ENCODE results near the gene USP49.
A peak's percentile ranks its signal among the peaks of the same experiment; 100 is the strongest.

The USP49 gene

DNA sequence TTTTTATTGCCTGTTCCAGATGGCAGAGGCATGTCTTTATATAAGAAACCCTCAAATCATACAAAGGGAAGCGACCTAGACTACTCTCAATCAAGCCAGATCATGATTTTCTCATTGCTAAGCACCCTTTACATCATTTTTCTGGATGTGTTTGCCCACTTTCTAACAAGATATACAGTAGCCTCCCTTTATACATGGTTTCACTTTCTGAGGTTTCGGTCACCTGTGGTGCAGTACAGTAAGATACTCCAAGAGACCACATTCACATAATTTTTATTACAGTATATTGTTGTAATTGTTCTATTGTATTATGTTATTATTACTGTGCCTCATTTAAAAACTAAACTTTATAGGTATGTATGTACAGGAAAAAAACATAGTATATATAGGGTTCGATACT lies 84.1 kb downstream of the USP49 start:
- no peak for TF ChIP-seq JUND (IDR thresholded peaks at IDR 0.05; ENCODE audit: low read depth)
- no peak for DNase-seq (ENCODE audit: low read depth in 1 of 2, low spot score in 1 of 2)
- in situ Hi-C loops (cut with HindIII; ENCODE audit: low pct_unique_long_range_greater_than_20kb, low sequenced_read_pairs), result no loop called here

DNA sequence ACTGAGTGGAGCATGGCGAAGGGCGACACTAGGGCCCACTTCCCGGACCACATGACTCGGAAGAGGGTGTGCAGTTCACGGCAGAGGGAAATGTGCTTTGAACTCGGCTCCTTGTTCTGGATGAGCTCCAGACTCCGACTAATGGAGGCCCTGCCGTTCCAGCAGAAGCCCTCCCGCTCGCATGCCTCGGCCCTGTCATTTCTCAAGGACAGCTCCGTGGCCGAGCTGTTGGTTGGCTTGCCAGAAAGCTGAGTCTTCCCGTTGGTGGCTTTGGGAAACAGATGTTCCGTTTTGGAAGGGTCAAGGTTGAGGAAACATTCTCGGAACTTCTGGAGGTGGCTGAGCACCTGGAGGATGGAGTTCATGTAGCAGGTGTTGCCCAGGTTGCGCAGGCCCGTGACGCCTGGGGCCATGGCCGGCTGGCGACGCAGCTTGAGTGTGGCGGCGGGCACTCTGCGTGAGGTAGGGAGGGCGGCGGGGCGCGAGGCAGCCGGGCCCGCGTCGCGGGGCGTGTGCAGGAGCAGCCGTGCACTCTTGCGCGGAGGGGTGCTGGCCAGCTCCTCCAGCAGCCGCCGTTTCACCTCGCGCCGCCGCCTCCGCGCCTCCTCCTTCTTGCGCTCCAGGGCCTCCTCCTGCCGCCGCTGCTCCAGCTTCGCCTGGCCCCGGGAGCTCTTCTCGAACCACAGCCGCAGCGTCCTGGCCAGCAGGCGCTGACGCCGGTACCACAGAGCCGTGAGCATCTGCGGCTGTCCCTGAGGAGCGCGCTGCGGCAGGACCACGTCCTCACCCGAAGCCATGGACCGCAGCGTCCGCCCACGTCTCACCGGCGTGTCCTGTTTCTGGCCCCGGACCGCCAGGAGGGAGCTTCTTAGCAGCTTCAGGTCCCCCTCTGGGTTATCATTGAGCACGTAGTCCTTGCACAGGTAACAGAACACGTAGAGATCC lies 89.1 kb downstream of the USP49 start:
- no peak for DNase-seq (ENCODE audit: low read depth in 1 of 2, low spot score in 1 of 2)
- in situ Hi-C loops (cut with HindIII; ENCODE audit: low pct_unique_long_range_greater_than_20kb, low sequenced_read_pairs), result no loop called here
- no peak for TF ChIP-seq JUND (IDR thresholded peaks at IDR 0.05; ENCODE audit: low read depth)

DNA sequence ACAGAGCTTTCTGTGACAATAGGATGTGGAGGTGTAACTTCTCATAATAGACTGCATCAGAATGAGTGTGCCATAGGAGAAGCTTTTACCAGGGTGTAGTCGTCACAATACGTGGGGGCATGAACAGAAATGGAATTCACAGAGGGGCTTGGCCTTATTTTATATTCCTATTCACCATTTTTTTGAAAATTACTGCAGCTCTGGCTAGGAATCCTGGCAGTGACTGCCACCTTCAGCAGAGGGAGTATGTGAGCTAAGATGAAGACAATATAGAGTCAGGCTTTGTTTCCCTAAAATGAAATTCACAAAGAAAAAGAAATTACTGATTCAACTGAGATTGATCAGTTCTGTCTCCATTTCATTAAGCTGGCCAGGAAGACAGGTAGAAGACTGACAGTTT lies 93.8 kb downstream of the USP49 start:
- in situ Hi-C loops (cut with HindIII; ENCODE audit: low pct_unique_long_range_greater_than_20kb, low sequenced_read_pairs), result no loop called here
- peak in 1 of 2 experiments; percentile 37 for DNase-seq (ENCODE audit: low read depth in 1 of 2, low spot score in 1 of 2)
- no peak for TF ChIP-seq JUND (IDR thresholded peaks at IDR 0.05; ENCODE audit: low read depth)

DNA sequence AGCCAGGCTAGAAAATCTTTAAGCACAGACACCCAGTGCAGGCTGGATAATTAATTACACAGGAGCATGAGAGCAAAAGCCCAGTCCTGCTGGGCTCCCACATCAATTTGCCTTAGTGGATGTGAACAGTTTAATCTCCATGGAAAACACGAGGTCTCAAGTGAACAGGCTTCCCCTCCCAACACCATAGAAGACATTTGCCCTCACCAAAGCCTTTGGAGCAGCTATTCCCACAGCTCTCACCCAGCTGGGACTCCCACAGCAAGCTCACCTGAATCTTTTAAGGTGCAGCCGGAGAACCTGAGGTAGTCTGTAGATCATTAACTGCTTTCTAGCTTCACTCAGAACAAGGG lies 95.6 kb downstream of the USP49 start:
- TF ChIP-seq JUND (IDR thresholded peaks at IDR 0.05; ENCODE audit: low read depth), result no peak
- DNase-seq (ENCODE audit: low read depth in 1 of 2, low spot score in 1 of 2), result no peak
- in situ Hi-C loops (cut with HindIII; ENCODE audit: low pct_unique_long_range_greater_than_20kb, low sequenced_read_pairs), result loop anchor here (25.0 kb wide), 1 partner anchor 238 kb away; no protein-coding TSS in a partner anchor

DNA sequence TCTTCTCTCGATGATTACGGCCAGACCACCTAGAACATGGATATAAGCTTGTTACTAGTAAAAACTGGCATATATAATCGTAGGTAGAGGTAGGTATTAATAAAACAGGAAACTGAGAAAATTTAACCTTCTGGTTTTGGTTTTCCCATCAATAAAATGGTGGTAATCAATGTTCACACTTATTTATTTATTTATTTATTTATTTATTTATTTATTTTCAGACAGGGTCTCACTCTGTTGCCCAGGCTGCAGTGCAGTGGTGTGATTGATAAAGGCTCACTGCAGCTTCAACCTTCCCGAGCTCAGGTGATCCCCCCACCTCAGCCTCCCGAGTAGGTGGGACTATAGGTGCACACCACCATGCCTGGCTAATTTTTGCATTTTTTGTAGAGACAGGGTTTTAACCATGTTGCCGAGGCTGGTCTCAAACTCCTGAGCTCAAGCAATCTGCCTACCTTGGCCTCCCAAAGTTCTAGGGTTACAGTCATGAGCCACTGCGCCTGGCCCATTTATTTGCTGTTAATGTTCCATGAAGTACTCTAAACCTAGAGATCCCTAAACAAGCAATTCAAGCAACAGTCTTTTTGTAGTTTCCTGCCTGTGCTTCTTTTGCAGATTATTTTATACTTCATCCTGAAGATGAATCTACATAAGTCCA lies 96.1 kb downstream of the USP49 start:
- no peak for DNase-seq (ENCODE audit: low read depth in 1 of 2, low spot score in 1 of 2)
- TF ChIP-seq JUND (IDR thresholded peaks at IDR 0.05; ENCODE audit: low read depth), result no peak
- in situ Hi-C loops (cut with HindIII; ENCODE audit: low pct_unique_long_range_greater_than_20kb, low sequenced_read_pairs), result loop anchor here (25.0 kb wide), 1 partner anchor 238 kb away; no protein-coding TSS in a partner anchor

DNA sequence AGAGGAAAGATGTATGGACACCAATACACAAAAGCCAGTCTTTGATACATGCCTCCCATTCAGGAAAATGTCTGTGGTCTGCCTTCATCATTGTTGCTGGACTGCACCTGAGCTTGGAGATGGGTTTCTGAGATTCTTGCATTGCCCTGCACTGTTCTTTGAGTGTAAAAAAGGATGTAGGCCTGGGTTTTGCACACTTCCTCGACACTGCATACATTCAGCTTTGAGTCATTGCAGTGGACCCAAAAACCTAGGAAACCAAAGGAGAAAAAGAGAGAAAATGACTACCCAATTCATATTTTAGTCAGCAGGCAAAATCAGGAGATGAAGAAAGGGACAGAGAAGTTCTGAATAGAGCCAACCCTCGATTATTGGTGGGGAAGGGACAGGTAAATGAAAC lies 98.7 kb downstream of the USP49 start:
- TF ChIP-seq JUND (IDR thresholded peaks at IDR 0.05; ENCODE audit: low read depth), result no peak
- in situ Hi-C loops (cut with HindIII; ENCODE audit: low pct_unique_long_range_greater_than_20kb, low sequenced_read_pairs), result loop anchor here (25.0 kb wide), 1 partner anchor 241 kb away; no protein-coding TSS in a partner anchor
- no peak for DNase-seq (ENCODE audit: low read depth in 1 of 2, low spot score in 1 of 2)

DNA sequence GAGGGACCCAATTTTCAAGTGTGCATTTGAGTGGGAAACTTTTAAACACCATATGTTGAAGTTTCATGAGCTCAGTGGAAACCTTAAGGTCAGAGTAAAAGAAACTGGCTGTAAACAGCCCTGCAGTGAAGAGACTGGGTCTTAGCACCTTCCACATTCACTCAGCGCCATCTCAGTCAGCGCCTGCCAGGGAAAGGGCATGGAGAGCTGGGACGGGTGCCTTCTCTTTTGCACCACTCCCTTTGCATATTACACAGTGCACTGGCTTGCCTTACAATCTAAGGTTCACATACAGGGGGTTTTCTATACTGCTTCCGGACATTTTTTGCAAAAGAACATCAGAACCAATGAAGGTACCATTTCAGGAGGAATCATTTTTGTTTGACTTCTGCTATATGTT lies 103.2 kb downstream of the USP49 start:
- DNase-seq (ENCODE audit: low read depth in 1 of 2, low spot score in 1 of 2), result no peak
- TF ChIP-seq JUND (IDR thresholded peaks at IDR 0.05; ENCODE audit: low read depth), result no peak
- in situ Hi-C loops (cut with HindIII; ENCODE audit: low pct_unique_long_range_greater_than_20kb, low sequenced_read_pairs), result loop anchor here (25.0 kb wide), 1 partner anchor 245 kb away; no protein-coding TSS in a partner anchor

DNA sequence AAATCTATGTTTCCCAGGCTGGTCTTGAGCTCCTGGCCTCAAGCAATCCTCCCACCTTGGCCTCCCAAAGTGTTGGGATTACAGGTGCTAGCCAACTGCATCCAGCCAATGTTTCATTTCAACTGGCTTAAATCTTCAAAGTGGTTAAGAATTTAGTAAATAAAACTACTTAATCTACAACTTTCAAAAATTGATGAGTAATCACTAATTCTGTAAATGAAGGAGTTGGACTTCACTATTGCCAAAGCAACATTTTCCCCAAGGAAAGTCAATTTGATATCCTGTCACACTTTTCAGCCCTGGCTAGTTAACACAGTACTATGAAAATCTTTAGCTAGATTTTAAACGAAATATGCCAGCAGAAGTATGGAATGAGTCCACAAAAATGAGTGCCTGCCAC lies 103.9 kb downstream of the USP49 start:
- TF ChIP-seq JUND (IDR thresholded peaks at IDR 0.05; ENCODE audit: low read depth), result no peak
- DNase-seq (ENCODE audit: low read depth in 1 of 2, low spot score in 1 of 2), result no peak
- in situ Hi-C loops (cut with HindIII; ENCODE audit: low pct_unique_long_range_greater_than_20kb, low sequenced_read_pairs), result loop anchor here (25.0 kb wide), 1 partner anchor 246 kb away; no protein-coding TSS in a partner anchor

DNA sequence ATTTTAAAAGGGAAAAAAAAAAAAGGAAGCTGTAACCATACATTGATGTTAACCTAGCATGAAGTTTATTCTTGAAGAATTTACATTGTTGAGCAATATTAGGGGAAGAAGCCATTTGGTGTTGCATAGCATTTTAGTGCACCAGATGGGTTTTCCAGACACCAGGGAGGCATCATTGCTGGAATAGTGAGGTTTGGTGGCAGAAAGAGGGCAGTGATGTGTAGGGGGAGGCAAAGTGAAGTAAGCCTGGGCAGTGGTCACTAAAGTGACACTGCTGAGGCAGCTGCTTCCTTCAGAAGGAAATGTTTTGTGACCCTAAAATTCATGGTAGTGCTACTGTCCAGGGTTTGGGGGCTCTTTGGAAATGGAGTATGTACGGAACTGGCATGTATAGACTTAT lies 105.1 kb downstream of the USP49 start:
- no peak for DNase-seq (ENCODE audit: low read depth in 1 of 2, low spot score in 1 of 2)
- TF ChIP-seq JUND (IDR thresholded peaks at IDR 0.05; ENCODE audit: low read depth), result no peak
- in situ Hi-C loops (cut with HindIII; ENCODE audit: low pct_unique_long_range_greater_than_20kb, low sequenced_read_pairs), result loop anchor here (25.0 kb wide), 1 partner anchor 247 kb away; no protein-coding TSS in a partner anchor

DNA sequence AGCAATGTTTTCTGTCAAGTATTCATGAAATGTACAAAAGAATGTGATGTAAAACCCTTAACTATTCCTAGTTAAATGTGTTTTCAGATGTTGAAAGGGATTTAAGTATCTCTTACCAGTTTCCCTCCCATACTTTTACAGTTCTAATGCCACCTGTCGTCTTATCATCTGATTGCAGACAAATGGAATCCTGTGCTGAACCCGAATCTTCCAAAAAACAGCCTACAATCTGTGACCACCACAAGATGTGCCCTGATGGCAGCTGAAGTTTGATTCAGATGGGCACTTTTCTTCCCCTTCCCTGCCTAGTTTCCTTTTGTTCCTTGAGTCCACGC lies 105.8 kb downstream of the USP49 start:
- no peak for DNase-seq (ENCODE audit: low read depth in 1 of 2, low spot score in 1 of 2)
- no peak for TF ChIP-seq JUND (IDR thresholded peaks at IDR 0.05; ENCODE audit: low read depth)
- in situ Hi-C loops (cut with HindIII; ENCODE audit: low pct_unique_long_range_greater_than_20kb, low sequenced_read_pairs), result loop anchor here (25.0 kb wide), 1 partner anchor 248 kb away; no protein-coding TSS in a partner anchor

DNA sequence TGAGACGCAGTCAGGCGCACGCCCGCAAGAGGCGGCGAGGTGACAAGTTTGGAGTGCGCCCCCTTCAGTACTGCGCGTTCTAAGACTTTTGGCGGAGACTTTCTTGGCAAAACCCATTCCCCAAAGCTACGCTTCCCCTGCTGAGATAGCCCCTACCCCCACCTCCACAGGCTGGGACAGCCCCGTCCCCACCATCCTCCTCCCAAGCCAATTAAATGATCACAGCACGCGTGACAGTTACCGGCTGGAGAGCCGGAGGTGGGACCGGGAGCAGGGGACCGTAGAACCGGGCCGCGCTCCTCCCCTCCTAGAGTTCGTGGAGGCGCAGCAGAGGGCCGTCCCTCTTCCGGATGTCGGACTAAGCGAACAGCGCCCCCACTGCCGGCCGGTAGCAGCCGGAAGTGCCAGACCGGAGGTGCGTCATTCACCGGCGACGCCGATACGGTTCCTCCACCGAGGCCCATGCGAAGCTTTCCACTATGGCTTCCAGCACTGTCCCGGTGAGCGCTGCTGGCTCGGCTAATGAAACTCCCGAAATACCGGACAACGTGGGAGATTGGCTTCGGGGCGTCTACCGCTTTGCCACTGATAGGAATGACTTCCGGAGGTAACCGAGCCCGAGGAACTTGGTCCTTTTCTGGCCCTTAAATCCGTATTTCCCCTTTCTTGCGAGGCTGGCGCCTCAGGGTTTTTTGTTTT lies 107.8 kb downstream of the USP49 start, which contains the start of gene TOMM6:
Gene TOMM6, plus strand, starts transcription at position 476 of the 699 bp plus-strand sequence. Its CDS starts 4 bp downstream, at position 480.
- no peak for TF ChIP-seq JUND (IDR thresholded peaks at IDR 0.05; ENCODE audit: low read depth)
- in situ Hi-C loops (cut with HindIII; ENCODE audit: low pct_unique_long_range_greater_than_20kb, low sequenced_read_pairs), result loop anchor here (25.0 kb wide), 1 partner anchor 250 kb away; no protein-coding TSS in a partner anchor
- DNase-seq (ENCODE audit: low read depth in 1 of 2, low spot score in 1 of 2), result peak; percentile 84 to 96
